Measurements from ENCODE around the gene CASKIN1. TPM values are rescaled to one million over a fixed set of nuclear protein-coding genes. Genes with fewer than 3 reads are reported as not detected.
A peak's percentile ranks its signal among the peaks of the same experiment; 100 is the strongest.

Gene CASKIN1
- total RNA-seq, 6 donors from 2014 or later = 0.06 to 1.0 (median 0.15) TPM; not detected in 3

GRCh38 chr16:2237493-2238149 is 41.2 kb upstream of the CASKIN1 start:
- ATAC-seq (ENCODE audit: low FRiP score in 2 of 2) = no peak
- Histone ChIP-seq H3K36me3 (peaks cover 16 to 50% (median 38%) of the 10 kb centered on the region in 4 donors), H3K4me1 (peaks cover 12 to 21% (median 19%) of the 10 kb centered on the region in 4 donors), H3K4me3 (peak overlapping the region in 1 of 4 donors; percentile 9), H3K27ac (no peak overlapping the region), H3K9me3 (no peaks in the 10 kb centered on the region), H3K27me3 (peaks cover 0 to 19% (median 10%) of the 10 kb centered on the region in 4 donors)
- TF ChIP-seq CTCF (IDR thresholded peaks at IDR 0.05) (no peak), POLR2AphosphoS5 (IDR thresholded peaks at IDR 0.05) (no peak), EP300 (IDR thresholded peaks at IDR 0.05) (no peak), POLR2A (IDR thresholded peaks at IDR 0.05) (no peak)
- WGBS, 2 donors = 13 to 30% methylated on average over 10 to 32 of the region's 65 CpGs
- DNase-seq = peak in 1 of 2 donors; percentile 85

DNA sequence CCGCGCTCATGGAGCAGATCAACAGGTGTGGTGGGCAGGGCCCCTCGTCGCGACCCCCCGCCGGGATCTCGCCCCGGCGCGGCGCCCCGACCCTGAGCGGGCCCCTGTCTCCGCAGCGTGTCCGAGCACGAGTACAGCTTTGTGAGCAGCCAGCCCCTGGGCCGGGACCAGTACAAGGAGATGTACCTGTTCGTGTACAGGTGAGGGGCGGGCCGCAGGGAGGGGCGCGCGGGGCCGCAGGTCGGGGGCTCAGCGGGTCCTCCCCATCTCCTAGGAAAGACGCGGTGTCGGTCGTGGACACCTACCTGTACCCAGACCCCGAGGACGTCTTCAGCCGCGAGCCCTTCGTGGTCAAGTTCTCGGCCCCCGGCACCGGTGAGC is 40.7 kb upstream of the CASKIN1 start:
- no peak for TF ChIP-seq POLR2AphosphoS5 (IDR thresholded peaks at IDR 0.05)
- TF ChIP-seq EP300 (IDR thresholded peaks at IDR 0.05) = no peak
- no peak for TF ChIP-seq CTCF (IDR thresholded peaks at IDR 0.05)
- no peak for TF ChIP-seq POLR2A (IDR thresholded peaks at IDR 0.05)
- ATAC-seq (ENCODE audit: low FRiP score in 2 of 2) (no peak), DNase-seq (peak in 1 of 2 donors; percentile 82)
- peaks cover 0 to 19% (median 10%) of the 10 kb centered on the region in 4 donors for H3K27me3 ChIP-seq
- peaks cover 12 to 21% (median 19%) of the 10 kb centered on the region in 4 donors for H3K4me1 ChIP-seq
- peak overlapping the region in 1 of 4 donors; percentile 9 for H3K4me3 ChIP-seq
- H3K36me3 ChIP-seq = peaks cover 21 to 50% (median 40%) of the 10 kb centered on the region in 4 donors
- WGBS, 2 donors = 7 to 11% methylated on average over 5 to 7 of the region's 40 CpGs
- no peak overlapping the region for H3K27ac ChIP-seq
- H3K9me3 ChIP-seq = no peaks in the 10 kb centered on the region

DNA sequence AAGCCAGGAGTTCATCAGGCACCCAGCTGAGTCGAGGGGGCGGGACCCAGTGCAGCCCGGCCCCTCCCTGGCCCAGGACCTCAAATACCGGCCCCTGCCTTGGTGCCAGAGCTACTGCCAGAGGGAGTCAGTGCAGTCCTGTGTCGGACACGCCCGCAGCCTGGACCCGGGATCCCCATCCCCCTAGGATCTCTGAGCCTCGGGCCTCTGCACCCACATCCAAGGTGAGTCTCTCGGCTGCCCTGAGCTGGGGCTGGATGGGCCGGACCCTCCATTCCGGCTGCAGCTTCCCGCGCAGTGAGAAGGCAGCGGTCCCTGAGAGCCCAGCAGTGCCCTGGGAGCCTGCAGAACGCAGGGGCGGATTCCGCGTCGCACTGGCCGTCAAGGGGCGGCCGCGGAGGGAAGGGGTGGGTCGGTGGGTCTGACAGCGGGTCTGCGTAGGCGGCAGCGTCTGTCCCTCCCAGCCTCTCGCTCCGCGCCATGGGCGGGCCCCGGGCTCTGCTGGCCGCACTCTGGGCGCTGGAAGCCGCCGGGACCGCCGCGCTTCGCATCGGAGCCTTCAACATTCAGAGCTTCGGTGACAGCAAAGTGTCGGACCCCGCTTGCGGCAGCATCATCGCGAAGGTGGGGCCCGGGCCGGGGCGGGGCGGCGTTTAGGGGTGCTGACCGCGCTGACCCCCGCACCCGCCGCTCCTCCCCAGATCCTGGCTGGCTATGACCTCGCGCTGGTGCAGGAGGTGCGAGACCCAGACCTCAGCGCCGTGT is 40.1 kb upstream of the CASKIN1 start, which contains the start of gene DNASE1L2:
Gene DNASE1L2, plus strand, starts transcription at position 108 of the 765 bp plus-strand sequence. Its CDS starts 373 bp downstream, at position 481.
- ATAC-seq (ENCODE audit: low FRiP score in 2 of 2) (peak in 1 of 2 donors; percentile 64), DNase-seq (peak in 1 of 2 donors; percentile 88)
- no peak for TF ChIP-seq POLR2A (IDR thresholded peaks at IDR 0.05)
- TF ChIP-seq CTCF (IDR thresholded peaks at IDR 0.05) = no peak
- TF ChIP-seq EP300 (IDR thresholded peaks at IDR 0.05) = no peak
- no peak for TF ChIP-seq POLR2AphosphoS5 (IDR thresholded peaks at IDR 0.05)
- peaks cover 25 to 52% (median 46%) of the 10 kb centered on the region in 4 donors for H3K36me3 ChIP-seq
- peaks cover 0 to 19% (median 10%) of the 10 kb centered on the region in 4 donors for H3K27me3 ChIP-seq
- peak within 1 kb of the TSS in 2 of 4 donors; percentile 9 to 10 for H3K4me3 ChIP-seq
- 10 to 20% methylated on average over 3 to 4 of the region's 64 CpGs for WGBS, 2 donors
- H3K9me3 ChIP-seq = no peaks in the 10 kb centered on the region
- H3K4me1 ChIP-seq = peaks cover 12 to 21% (median 19%) of the 10 kb centered on the region in 4 donors
- H3K27ac ChIP-seq = no peak within 1 kb of the TSS

GRCh38 chr16:2235695-2236336 is 39.4 kb upstream of the CASKIN1 start:
- Histone ChIP-seq H3K4me1 (peaks cover 12 to 21% (median 19%) of the 10 kb centered on the region in 4 donors), H3K4me3 (no peak overlapping the region), H3K36me3 (peaks cover 28 to 55% (median 53%) of the 10 kb centered on the region in 4 donors), H3K27me3 (peaks cover 0 to 19% (median 10%) of the 10 kb centered on the region in 4 donors), H3K27ac (no peak overlapping the region), H3K9me3 (no peaks in the 10 kb centered on the region)
- ATAC-seq (ENCODE audit: low FRiP score in 2 of 2) (no peak), DNase-seq (no peak)
- no peak for TF ChIP-seq EP300 (IDR thresholded peaks at IDR 0.05)
- WGBS, 2 donors = 88 to 89% methylated on average over 8 to 19 of the region's 19 CpGs

DNA sequence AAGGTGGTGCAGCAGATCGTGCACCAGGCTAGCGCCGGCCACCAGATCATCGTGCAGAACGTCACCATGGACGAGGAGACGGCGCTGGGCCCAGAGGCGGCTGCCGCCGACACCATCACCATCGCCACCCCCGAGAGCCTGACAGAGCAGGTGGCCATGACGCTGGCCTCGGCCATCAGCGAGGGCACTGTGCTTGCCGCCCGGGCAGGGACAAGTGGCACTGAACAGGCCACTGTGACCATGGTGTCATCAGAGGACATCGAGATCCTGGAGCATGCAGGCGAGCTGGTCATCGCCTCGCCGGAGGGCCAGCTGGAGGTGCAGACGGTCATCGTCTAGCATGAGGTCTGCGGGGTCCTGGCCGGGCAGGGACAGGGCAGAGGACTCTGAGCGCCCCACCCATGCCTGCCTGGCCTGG is 38.8 kb upstream of the CASKIN1 start:
- 91 to 92% methylated on average over 19 to 22 of the region's 28 CpGs for WGBS, 2 donors
- no peak for TF ChIP-seq EP300 (IDR thresholded peaks at IDR 0.05)
- TF ChIP-seq POLR2A (IDR thresholded peaks at IDR 0.05) = no peak
- no peak for TF ChIP-seq POLR2AphosphoS5 (IDR thresholded peaks at IDR 0.05)
- no peak for TF ChIP-seq CTCF (IDR thresholded peaks at IDR 0.05)
- Histone ChIP-seq H3K9me3 (no peaks in the 10 kb centered on the region), H3K36me3 (peaks cover 28 to 61% (median 58%) of the 10 kb centered on the region in 4 donors), H3K27me3 (peaks cover 0 to 19% (median 10%) of the 10 kb centered on the region in 4 donors), H3K4me3 (no peak overlapping the region), H3K27ac (no peak overlapping the region), H3K4me1 (peaks cover 12 to 21% (median 19%) of the 10 kb centered on the region in 4 donors)
- DNase-seq (no peak), ATAC-seq (ENCODE audit: low FRiP score in 2 of 2) (no peak)
